Gastroesophageal sphincter (tissue), 3 donors: ENCODE measurements around the gene ATXN3.
"Not testable (repeated sequence)": the region's sequence is repeated elsewhere in the genome, so short reads cannot be mapped to it uniquely, and the experiment has no call there.

Experiments used
- EP300 ChIP-seq: sonication (generic); formaldehyde crosslinking; IDR thresholded peaks from one replicate; pipeline ENCODE4 v1.6.1; 2017; ENCODE audit warnings: antibody characterized with exemption, mild to moderate bottlenecking
- POLR2A ChIP-seq, 2 donors: fragments of 450-650 bp; IDR thresholded peaks; one replicate each; pipeline ENCODE4 v1.6.1; 2017; ENCODE audit warnings: antibody characterized with exemption in 2 of 2, mild to moderate bottlenecking in 2 of 2, moderate library complexity in 1 of 2
- TF ChIP-seq, protein P1 (sequence below), 4 experiments: fragments of 200-600 bp in 2 of 4; fragments of 450-650 bp in 2 of 4; sonication (generic) in 1 of 4; IDR thresholded peaks; one replicate each; pipeline ENCODE4 v1.5.1; 2017 to 2019; ENCODE audit warnings: antibody characterized with exemption in 4 of 4, mild to moderate bottlenecking in 2 of 4, moderate library complexity in 2 of 4

- TF ChIP-seq, protein P1, sequence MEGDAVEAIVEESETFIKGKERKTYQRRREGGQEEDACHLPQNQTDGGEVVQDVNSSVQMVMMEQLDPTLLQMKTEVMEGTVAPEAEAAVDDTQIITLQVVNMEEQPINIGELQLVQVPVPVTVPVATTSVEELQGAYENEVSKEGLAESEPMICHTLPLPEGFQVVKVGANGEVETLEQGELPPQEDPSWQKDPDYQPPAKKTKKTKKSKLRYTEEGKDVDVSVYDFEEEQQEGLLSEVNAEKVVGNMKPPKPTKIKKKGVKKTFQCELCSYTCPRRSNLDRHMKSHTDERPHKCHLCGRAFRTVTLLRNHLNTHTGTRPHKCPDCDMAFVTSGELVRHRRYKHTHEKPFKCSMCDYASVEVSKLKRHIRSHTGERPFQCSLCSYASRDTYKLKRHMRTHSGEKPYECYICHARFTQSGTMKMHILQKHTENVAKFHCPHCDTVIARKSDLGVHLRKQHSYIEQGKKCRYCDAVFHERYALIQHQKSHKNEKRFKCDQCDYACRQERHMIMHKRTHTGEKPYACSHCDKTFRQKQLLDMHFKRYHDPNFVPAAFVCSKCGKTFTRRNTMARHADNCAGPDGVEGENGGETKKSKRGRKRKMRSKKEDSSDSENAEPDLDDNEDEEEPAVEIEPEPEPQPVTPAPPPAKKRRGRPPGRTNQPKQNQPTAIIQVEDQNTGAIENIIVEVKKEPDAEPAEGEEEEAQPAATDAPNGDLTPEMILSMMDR (IDR thresholded peaks at IDR 0.05), result not testable (repeated sequence)
- not testable (repeated sequence) for TF ChIP-seq POLR2A (IDR thresholded peaks at IDR 0.05); EP300
Observed at GRCh38 chr14:92049221-92049620, 57.2 kb downstream of the ATXN3 start.
